ENCODE data around the gene DUS2.

DUS2 gene

GRCh38 chr16:68047987-68048386 is 24.9 kb downstream of the DUS2 start:
- no peak for DNase-seq

GRCh38 chr16:68049449-68049848 is 26.4 kb downstream of the DUS2 start:
- no peak for DNase-seq

GRCh38 chr16:68055395-68055794 is 32.3 kb downstream of the DUS2 start:
- no peak for DNase-seq

GRCh38 chr16:68059804-68060203 is 36.7 kb downstream of the DUS2 start:
- DNase-seq: no peak

GRCh38 chr16:68061396-68061795 is 38.3 kb downstream of the DUS2 start:
- no peak for DNase-seq

GRCh38 chr16:68062910-68063393 is 39.9 kb downstream of the DUS2 start:
- DNase-seq: no peak

DNA sequence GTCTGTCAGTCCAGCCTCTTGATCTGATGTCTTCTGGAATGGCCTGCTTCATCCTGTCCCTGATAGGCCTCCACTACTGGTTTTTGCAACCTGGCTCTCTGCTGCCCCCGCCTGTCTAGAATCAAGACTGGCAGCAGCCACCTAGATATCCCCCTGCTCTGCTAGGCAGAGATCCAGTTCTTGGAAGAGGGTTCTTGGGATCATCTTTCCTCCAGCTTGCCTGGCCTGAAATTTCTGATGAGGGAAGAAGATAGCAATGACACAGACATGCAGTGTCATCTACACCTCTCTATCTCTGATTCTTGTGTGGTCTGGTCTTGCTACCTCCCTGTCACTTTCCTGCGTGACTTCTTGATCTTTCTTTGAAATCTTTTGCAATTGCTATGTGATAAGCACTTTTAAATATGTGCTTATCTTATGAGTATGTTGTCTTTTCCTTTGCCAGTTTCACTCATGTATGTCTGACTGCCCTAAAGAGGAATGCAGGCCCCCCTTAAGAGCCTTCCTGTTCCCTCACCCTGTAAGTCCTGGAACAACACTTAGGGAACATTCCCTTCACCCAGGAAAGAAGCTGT is 41.8 kb downstream of the DUS2 start:
- peak; percentile 90 for DNase-seq

GRCh38 chr16:68065716-68066305 is 42.7 kb downstream of the DUS2 start:
- no peak for DNase-seq

DNA sequence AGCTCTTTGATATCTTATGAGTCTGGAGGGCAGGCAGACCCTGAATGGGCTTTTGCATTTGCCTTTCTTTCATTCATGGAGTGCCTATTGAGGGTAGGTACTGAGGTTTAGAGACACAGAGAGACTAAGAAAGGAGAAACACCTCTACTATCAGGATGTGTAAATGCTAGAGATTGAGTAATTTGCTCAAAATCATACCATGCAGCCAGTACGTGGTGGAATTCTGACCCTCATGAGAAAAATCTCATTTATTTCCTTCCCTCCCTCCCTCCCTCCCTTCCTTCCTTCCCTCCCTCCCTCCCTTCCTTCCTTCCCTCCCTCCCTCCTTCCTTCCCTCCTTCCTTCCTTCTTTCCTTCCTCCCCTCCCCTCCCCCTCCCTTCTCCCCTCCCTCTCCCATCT is 43.7 kb downstream of the DUS2 start:
- DNase-seq: no peak

DNA sequence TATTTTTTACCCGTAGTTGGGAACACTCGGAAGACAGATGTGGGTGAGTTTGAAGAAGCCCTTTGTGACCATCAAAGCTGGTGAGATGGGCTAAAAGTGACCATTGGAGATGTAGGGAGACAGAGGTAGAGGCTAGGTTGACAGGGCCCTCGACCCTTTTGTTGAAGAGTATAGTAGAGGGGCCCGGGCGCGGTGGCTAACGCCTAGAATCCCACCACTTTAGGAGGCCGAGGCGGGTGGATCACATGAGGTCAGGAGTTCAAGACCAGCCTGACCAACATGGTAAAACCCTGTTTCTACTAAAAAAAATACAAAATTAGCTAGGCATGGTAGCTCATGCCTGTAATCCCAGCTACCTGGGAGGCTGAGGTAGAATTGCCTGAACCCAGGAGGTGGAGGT is 45.8 kb downstream of the DUS2 start:
- no peak for DNase-seq

DNA sequence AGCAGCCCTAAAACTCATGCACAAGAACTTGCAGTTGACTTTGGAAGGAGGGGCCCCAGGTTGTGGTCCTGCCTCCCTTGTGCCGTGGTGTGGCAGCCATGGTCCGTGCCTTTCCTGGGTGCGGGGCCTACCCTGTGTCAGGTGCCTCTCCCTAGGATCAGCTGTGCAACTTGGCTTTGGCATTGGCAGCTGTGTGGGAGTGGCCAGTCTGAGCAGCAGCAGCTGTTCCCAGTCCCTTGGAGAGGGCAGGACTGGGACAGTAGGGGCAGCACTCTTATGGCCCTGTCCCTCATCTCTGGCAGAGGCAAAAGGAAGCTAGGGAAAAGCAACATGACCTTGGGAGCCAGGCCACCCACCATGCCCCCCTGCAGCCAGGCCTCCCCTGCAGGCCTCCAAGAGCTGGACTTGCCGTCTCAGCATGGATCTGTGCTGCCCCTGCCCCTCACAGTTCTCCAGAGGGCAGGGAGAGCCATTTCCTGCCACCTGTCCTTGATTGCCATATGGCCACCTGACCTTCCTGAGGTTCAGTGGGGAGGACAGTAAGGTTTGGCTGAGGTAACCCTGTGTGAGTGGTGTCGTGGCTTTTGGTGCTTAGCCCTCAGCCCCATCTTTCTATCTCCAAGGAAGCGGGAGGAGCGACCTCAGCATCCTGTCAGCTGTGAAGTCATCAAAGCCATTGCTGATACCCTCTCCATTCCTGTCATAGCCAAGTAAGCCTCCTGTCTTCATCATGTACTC is 46.6 kb downstream of the DUS2 start:
- no peak for DNase-seq

- DNase-seq: no peak
Measured at GRCh38 chr16:68070249-68070730, 47.2 kb downstream of the DUS2 start.

DNA sequence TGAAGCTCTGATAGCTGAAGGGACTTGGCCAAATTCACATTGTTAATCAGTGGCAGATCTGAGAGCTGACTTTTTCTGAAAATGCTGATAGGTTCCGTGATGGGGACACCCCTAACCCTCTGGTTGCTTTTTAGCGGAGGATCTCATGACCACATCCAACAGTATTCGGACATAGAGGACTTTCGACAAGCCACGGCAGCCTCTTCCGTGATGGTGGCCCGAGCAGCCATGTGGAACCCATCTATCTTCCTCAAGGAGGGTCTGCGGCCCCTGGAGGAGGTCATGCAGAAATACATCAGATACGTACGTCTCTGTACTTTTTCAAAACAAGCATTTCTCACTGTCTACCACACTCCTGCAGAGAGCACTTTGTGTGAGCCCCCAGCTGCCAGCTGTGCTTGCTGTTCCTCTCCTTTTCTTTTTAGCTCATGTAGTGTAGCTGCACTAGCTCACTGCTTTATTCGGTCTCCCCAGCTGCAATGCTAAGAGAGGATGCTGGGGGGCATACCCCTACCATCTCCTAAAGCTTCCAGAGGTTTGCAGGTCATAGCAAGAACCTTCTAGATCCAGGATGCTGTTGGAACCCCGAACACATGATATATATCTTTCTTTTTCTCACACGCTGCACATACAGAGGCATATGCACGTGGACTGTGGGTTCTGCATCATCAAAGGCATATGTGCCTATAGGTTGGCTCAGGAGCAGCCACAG is 47.9 kb downstream of the DUS2 start:
- no peak for DNase-seq

DNA sequence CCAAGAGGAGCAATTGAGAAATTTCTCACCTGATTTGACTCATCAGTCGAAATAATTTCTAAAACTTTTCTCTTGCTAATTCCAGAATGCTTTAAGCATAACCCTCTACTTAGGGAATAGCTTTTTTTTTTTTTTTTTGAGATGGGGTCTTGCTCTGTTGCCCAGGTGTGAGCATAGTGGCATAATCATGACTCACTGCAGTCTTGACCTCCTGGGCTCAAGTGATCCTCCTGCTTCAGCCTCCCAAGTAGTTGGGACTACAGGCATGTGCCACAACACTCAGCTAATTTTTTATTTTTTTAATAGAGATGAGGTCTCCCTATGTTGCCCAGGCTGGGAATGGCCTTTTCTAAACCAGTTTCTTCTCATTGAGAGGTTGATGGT is 48.4 kb downstream of the DUS2 start:
- no peak for DNase-seq

DNA sequence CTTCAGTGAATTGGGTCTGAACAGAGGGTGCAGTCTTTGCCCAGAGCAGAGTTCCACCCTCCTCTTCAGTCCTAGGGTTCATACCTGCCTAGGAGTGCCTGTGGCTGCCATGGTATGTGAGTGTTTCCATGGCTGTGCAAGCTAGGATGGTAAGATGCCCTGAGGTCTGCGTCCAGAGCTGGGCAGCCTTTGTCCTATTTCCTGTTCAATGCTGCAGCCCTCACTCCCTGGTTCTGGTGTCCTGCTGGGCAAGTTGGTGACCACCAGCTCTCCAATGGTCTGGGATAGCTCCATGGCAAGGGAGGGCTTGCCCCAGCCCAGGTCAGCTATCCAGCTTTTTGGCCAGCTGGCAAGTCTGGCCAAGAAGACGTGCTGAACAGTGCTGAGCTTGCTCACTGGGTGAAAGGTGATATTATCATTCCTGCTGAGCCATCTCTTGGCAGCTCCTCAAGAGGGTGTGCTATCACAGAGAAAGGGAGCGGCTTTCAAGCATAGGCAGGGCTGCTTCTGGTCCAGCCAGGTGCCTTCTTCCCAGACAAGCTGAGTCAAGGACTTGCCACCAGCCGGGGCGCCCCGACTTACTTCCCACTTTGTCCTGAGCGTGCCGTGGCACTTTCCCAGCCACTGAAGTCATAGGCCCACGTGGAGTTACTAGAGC is 49.1 kb downstream of the DUS2 start:
- peak; percentile 85 for DNase-seq

- DNase-seq: no peak
Measured at GRCh38 chr16:68073902-68074760, 51.0 kb downstream of the DUS2 start.

- DNase-seq: peak; percentile 84
Measured at GRCh38 chr16:68074850-68075555, 51.9 kb downstream of the DUS2 start.

DNA sequence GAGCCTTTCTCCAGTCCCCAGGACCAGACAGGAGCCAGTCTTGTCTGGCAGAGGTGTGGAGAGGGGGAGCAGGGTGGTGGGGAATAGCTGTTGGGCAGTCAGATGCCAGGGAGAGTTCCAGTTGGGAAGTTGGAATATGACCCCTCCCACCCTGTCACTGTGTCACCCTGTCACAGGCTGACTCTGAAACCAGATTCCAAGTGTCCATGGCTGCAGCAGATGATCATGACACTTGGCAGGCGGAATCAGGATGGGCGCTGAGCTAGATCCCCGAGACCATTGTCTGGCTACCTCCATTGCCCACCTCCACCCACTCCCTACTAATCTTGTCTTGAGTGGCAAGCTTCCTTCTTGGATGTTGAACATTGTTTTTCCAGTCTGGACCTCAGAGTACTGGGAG is 52.9 kb downstream of the DUS2 start:
- DNase-seq: no peak

GRCh38 chr16:68076560-68076959 is 53.5 kb downstream of the DUS2 start:
- DNase-seq: no peak

DNA sequence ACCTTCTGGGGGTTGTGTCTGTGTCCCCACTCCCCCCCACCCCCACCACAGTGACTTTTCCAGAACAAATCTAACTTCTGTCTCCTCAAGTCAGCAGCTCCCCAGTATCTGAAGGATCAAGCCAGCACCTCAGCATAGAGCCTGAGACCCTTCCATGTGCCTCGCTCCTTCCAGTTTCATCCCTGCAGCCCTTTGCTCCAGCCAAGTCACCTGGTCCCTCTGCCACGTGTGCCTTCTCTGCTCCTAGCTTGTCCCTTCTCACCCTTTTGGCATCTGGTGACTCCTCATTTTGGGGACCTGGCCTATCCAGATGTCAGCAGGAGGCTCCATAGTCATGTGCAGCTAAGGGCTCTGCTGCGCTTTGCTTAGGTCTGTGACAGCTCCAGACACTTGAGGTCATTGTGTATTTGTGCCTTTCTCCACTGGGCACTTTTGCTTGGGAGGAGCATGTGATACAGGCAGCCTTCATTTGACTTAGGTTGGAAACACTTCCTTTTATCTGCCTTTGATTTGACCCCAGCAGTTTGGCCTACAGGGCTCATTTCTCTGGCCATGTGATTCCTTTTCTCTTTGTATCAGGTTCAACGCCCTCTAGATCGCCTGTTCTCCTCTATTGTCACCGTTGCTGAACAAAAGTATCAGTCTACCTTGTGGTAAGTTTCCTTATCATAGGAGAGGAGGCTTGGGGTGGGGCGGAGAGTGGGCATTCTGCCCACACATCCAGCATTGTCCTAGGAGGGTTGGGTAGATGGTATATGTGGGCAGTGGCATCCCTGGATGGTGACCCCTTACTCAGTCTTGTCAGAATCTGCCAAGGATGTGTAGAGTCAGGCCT is 55.0 kb downstream of the DUS2 start:
- DNase-seq: peak; percentile 81
